ENCODE measurements around the gene KRT80.

KRT80 gene

DNA sequence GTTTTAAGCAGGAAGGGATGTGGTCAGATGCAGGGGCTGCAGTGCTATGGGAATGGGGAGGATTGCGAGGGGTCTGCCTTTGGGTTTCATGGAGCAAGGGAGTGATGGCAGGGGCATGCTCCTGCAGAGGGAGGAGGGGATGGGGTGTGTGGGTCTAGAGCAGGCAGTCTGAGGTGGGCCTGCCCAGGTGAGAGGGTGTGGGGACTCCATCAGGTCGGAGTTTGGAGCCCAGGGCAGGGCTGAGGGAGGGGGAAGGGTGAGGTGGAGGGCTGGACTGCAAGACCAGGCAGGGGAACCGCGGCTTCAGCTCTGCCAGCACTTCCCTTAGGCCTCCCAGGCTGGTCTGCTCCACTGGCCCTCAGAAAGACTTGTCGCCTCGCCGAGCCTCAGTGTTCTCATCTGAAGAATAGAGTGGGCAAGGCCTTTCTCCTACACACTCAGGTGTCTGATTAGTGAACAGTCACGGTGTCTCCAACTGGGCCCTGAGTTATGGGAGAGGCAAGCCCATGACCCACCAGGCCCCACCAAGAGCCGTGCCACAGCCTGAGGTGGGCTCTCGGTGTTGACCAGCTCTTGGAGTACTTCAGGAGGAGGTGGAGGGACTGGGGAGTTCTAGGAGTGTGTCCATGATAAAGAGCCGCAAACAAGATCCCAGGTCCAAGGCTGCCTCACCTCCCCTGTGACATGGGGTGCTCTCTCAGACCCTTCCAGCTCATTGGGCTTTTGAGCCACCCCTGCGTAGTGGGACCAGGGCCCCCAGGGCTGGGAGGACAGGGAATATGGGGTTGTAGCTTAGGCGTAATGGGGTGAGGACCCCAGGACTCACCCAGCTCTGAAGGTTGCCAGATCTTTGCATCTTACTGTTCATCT lies 20.1 kb upstream of the KRT80 start:
- DNase-seq (ENCODE audit: extremely low read depth in 1 of 2, low read depth in 1 of 2) = no peak

DNA sequence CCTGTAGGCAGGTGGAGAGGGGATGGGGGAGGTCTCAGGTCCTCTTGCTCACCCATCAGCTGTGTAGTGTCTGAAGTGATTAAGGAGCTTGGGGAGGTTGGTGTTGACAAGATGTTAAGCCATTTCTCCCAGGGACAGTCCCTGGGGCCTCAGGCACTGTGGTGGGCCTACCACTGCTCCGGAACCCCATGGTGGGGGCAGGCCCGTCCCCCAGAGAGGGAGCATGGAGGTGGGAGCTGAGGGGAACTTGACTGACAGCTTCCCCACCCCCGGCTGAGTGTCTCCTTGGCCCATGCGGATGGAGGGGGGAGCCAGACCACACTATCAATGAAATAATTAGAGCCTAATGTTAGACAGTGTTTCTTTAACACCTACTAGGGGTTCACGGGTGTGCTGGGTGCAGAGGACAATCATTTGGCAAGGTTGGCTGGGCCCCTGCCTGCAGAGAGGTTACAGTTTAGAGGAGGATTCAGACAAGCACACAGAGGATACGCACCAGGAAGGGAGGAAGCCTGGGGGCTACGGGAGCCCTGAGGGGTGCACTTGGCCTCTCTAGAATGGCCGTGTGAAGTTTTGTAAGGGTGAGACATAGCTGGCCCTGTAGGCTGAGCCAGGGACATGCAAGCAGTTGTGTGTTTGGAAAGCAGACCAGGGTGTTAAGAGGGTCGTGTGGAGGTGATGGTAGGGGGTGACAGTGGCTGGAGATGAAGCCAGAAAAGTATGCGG lies 19.3 kb upstream of the KRT80 start:
- no peak for DNase-seq (ENCODE audit: extremely low read depth in 1 of 2, low read depth in 1 of 2)

DNA sequence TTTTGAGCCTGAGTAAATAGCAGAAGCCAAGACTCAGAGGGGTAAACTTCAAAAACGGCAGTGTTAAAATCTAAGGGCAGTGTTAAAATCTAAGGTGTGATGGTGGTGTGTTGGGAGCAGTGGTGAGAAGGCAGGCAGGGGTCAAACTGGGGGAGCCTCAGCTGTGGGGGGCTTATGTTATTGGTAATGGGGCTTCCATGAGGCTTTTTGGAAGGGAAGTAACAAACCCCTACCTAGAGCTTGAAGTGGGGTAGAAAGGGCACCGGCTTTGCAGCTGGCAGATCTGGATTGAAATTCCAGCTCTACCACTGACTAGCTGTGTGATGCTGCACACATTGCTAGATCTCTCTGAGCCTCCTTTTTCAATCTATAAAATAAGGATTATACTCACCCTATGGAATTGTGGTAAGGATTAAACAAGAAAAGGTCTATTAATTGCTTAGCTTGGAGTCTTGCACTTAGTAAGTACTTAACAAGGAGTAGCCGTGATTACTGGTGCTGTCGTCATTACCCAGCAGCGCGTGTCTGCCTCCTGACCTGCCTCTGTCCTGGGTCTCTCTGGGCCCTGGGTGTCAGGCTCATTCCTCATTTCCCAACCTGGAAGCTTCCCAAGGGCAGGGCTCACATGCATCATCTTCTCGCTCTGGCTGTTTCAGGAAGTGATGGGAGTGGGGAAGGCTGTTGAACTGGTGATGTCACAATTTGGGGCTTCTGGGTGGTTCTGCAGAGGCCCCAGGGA lies 18.5 kb upstream of the KRT80 start:
- DNase-seq (ENCODE audit: extremely low read depth in 1 of 2, low read depth in 1 of 2) = no peak

- DNase-seq (ENCODE audit: extremely low read depth in 1 of 2, low read depth in 1 of 2) = no peak
Measured at GRCh38 chr12:52209321-52209720, 17.5 kb upstream of the KRT80 start.

GRCh38 chr12:52208424-52209165 lies 16.8 kb upstream of the KRT80 start:
- DNase-seq (ENCODE audit: extremely low read depth in 1 of 2, low read depth in 1 of 2) = no peak

DNA sequence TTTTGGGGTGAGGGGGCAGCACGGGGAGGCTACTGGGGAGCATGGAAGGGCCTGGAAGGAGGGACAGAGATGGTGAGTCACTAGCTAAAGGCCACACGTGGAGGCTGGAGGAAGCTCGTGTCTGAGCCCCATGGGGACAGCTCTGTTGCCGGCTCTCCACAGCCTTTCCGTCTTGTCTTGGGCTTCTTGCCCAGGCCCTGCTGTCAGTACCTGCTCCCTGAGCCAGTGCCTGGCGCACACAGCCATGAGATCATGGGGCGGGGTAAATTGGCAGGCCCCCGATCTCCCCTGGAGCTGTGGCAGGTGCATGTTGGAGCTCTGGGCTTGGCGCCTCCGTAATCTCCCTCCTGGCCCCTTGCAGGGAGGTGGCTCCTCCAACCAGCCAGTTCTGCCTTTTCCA lies 16.1 kb upstream of the KRT80 start:
- no peak for DNase-seq (ENCODE audit: extremely low read depth in 1 of 2, low read depth in 1 of 2)

- DNase-seq (ENCODE audit: extremely low read depth in 1 of 2, low read depth in 1 of 2) = no peak
Measured at GRCh38 chr12:52207106-52207505, 15.3 kb upstream of the KRT80 start.

GRCh38 chr12:52206304-52207040 lies 14.7 kb upstream of the KRT80 start:
- DNase-seq (ENCODE audit: extremely low read depth in 1 of 2, low read depth in 1 of 2) = no peak

DNA sequence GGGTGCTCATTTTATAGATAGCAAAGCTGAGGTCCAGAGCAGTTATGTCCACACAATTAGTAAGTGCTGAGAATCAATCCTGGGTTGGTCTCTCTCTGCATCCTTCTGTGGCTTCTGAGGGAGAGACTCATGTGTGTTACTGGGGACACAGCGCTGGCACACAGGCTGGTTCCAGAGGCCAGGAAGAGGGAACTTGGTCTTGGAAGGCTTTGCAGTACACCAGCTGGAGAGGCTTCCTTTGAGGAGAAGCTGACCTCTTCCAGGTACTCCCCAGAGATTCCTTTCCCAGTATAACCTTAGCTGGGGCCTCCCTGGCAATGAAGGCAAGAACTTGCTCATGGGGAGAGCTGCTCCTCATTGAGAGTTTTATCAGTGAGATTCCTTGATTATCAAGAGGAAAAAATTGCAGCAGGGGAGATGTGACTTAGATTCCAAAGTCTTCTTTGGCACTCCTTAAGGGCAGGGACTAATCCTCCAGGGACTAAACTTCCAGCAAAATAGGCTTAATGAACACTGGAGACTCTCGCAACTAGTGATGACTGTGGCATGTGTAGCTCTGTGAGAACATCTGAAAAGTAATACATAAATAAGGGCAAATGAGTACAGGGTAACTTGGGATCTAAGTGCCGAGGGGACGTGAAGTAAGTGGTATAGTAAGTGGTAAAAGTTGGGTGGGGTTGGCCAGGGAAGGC lies 13.9 kb upstream of the KRT80 start:
- no peak for DNase-seq (ENCODE audit: extremely low read depth in 1 of 2, low read depth in 1 of 2)

DNA sequence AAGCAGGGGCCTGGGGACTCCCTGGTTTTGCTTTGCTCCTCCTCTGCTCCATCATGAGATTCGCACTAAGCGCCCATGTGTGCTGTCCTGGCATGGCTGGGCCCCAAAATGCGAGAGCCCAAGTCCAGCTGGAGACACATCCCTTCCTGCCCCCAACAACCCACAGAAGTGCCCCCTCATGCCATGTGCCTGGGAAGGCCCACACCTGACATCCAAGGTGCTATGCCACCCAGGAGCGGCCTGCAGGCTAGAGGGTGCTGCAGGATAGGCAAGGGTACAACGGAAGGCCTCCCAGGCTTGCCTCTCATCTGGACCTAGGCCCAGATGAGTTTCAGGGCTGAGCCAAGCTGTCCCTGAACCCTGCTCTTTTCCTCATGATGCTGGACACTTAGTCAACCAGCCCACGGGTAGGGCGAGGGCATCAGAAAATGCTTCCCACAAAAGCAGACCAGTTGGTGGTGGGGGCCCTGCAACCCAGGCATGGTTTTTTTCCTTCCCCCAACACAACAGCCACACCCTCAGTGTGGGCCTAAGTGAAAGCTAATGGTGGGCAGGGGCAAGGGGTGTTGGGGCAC lies 13.2 kb upstream of the KRT80 start:
- no peak for DNase-seq (ENCODE audit: extremely low read depth in 1 of 2, low read depth in 1 of 2)

GRCh38 chr12:52204095-52204930 lies 12.5 kb upstream of the KRT80 start:
- DNase-seq (ENCODE audit: extremely low read depth in 1 of 2, low read depth in 1 of 2) = no peak

DNA sequence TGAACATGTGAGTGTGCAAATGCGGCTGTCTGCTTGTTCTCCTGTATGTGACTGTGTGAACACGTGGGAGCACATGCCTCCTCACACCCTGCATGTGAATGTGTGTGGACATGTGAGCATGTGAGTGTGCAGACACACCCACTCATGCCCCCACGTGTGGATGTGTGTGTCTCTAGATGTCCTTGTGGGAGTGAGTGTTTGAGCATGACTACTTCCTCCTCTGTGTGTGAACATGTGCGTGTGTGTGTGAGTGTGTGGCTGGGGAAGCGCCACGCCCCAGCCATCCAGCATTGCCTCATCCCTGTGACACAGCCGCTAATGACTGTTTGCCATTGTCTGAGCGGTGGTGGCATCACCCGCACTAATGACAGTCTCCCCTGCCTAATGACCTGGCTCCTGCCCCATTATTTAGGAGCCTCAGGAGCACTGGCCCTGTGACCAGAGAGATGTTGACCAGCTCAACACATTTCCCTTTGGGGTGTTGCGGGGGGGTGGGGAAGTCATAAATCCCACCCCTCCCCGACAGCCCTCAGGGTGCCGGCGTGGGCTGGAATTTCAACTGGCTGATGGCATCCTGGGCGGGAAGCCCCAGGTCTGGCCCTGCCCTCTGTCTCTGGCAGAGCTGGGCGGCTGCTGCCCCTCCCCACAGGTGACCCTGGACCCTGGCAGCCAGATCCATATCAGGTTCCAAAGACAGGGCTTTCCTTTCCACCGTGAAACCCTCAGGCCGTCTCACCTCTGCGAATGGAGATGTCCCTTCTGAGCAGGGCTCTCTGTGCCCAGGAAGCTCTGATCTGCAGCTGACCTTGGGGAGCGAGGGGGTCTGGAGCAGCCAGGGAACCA lies 11.5 kb upstream of the KRT80 start:
- no peak for DNase-seq (ENCODE audit: extremely low read depth in 1 of 2, low read depth in 1 of 2)

- DNase-seq (ENCODE audit: extremely low read depth in 1 of 2, low read depth in 1 of 2) = no peak
Measured at GRCh38 chr12:52202361-52203078, 10.7 kb upstream of the KRT80 start.

DNA sequence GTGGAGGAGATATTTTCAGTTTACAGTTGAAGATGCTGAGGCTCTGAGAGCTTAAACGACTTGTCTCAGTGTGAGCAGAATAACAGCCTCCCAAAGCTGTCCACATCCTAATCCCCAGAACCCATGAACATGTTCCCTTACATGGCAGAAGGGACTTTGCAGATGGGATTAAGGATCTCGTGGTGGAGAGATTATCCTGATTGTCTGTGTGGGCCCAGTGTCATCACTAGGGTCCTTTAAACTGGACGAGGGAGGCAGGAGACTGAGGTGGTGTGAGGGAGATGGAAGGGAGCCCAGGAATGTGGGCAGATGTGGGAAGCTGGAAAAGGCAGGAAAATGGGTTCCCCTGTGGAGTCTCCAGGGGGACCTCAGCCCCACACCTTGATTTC lies 9.6 kb upstream of the KRT80 start:
- DNase-seq (ENCODE audit: extremely low read depth in 1 of 2, low read depth in 1 of 2) = no peak

- no peak for DNase-seq (ENCODE audit: extremely low read depth in 1 of 2, low read depth in 1 of 2)
Measured at GRCh38 chr12:52200781-52201450, 9.1 kb upstream of the KRT80 start.

GRCh38 chr12:52200086-52200780 lies 8.4 kb upstream of the KRT80 start:
- DNase-seq (ENCODE audit: extremely low read depth in 1 of 2, low read depth in 1 of 2) = no peak

Measured in stimulated activated CD8-positive, alpha-beta memory T cell treated with anti-CD3 and anti-CD28 coated beads, Interleukin-7, amount 100 ng/mL, for 48 hours (primary cell).